Mesendoderm (in vitro differentiated cells): ENCODE results near the gene SPRED2.

ENCODE experiments used
- DNase-seq: peaks from one replicate; pipeline ENCODE4 v3.0.0; 2013
- H2AK5ac ChIP-seq: 2 replicates; pipeline ENCODE4 v1.6.1; 2013; ENCODE audit warnings: low read length, inconsistent platforms
- H2BK120ac ChIP-seq: 2 replicates; pipeline ENCODE4 v1.6.1; 2013; ENCODE audit warnings: low read depth, mild to moderate bottlenecking, low read length, moderate library complexity, mixed read lengths
- H2BK15ac ChIP-seq: replicated peaks from 2 replicates; pipeline ENCODE4 v1.6.1; 2013; ENCODE audit warnings: low read depth, mild to moderate bottlenecking, moderate library complexity
- H2BK5ac ChIP-seq: 2 replicates; pipeline ENCODE4 v1.6.1; 2013; ENCODE audit warnings: low read length, inconsistent platforms
- H3K18ac ChIP-seq: 2 replicates; pipeline ENCODE4 v1.6.1; 2013; ENCODE audit warnings: mild to moderate bottlenecking, low read length, mixed read lengths
- H3K23ac ChIP-seq: one replicate; pipeline ENCODE4 v1.6.1; 2013; ENCODE audit warnings: low read length
- H3K27ac ChIP-seq: 2 replicates; pipeline ENCODE4 v1.5.1; 2013; ENCODE audit warnings: low read depth, mild to moderate bottlenecking, inconsistent platforms, low read length, moderate library complexity
- H3K27me3 ChIP-seq: 2 replicates; pipeline ENCODE4 v1.6.1; 2013; ENCODE audit warnings: low read length, control low read depth, mild to moderate bottlenecking, inconsistent platforms; ENCODE audit not compliant: insufficient read depth, poor library complexity
- H3K36me3 ChIP-seq: 2 replicates; pipeline ENCODE4 v1.6.1; 2013; ENCODE audit warnings: low read length, inconsistent platforms; ENCODE audit not compliant: control insufficient read depth, insufficient read depth
- H3K4ac ChIP-seq: one replicate; pipeline ENCODE4 v1.6.1; 2013; ENCODE audit warnings: low read depth, mild to moderate bottlenecking, low read length, moderate library complexity
- H3K4me1 ChIP-seq: 2 replicates; pipeline ENCODE4 v1.6.1; 2013; ENCODE audit warnings: low read depth, low read length, inconsistent platforms; ENCODE audit not compliant: control insufficient read depth
- H3K4me2 ChIP-seq: 2 replicates; pipeline ENCODE4 v1.6.1; 2013; ENCODE audit warnings: low read length
- H3K4me3 ChIP-seq: 2 replicates; pipeline ENCODE4 v1.5.1; 2013; ENCODE audit warnings: mild to moderate bottlenecking, low read length
- H3K56ac ChIP-seq: one replicate; pipeline ENCODE4 v1.6.1; 2013; ENCODE audit warnings: low read length
- H3K79me1 ChIP-seq: 2 replicates; pipeline ENCODE4 v1.6.1; 2013; ENCODE audit warnings: low read length, inconsistent platforms
- H3K79me2 ChIP-seq: 2 replicates; pipeline ENCODE4 v1.6.1; 2013; ENCODE audit warnings: mild to moderate bottlenecking, low read length; ENCODE audit not compliant: control insufficient read depth, insufficient read depth
- H3K9ac ChIP-seq: 2 replicates; pipeline ENCODE4 v1.6.1; 2013; ENCODE audit warnings: low read length, inconsistent platforms
- H4K5ac ChIP-seq: one replicate; pipeline ENCODE4 v1.6.1; 2013; ENCODE audit warnings: low read length
- H4K8ac ChIP-seq: one replicate; pipeline ENCODE4 v1.6.1; 2013; ENCODE audit warnings: low read depth, mild to moderate bottlenecking, control low read depth, low read length, moderate library complexity
- WGBS: extraction: QIAGEN DNeasy Blood & Tissue Kit; methylation state at CpG from one replicate; pipeline ENCODE4 v1.1.7; 2013; ENCODE audit warnings: low lambda C conversion rate, missing lambda C conversion rate; ENCODE audit not compliant: insufficient coverage; ENCODE audit errors: extremely low coverage; 5-methylcytosine and 5-hydroxymethylcytosine counted together

The SPRED2 gene

DNA sequence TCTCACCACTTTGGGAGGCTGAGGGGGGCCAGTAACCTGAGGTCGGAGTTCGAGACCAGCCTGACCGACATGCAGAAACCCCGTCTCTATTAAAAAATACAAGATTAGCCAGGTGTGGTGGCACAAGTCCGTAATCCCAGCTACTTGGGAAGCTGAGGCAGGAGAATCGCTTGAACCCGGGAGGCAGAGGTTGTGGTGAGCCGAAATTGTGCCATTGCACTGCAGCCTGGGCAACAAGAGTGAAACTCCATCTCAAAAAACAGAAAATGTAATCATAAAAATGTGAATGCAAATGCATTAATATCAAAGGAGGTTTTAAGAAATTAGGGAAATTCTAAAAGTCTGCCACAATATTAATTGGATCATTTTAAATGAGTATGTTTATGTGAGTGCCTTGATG lies 159.1 kb downstream of the SPRED2 start:
- Histone ChIP-seq H4K5ac (no peak overlapping the region), H3K79me2 (no peaks in the 10 kb centered on the region), H2BK5ac (no peak overlapping the region), H4K8ac (no peak overlapping the region), H2BK120ac (no peak overlapping the region), H3K56ac (no peak overlapping the region), H3K4me1 (peaks cover under 1% of the 10 kb centered on the region), H3K4me2 (no peak overlapping the region), H3K18ac (no peak overlapping the region), H3K23ac (no peak overlapping the region), H3K27ac (no peak overlapping the region), H3K79me1 (no peaks in the 10 kb centered on the region), H3K4ac (no peak overlapping the region), H3K27me3 (peaks cover 9% of the 10 kb centered on the region), H3K36me3 (no peaks in the 10 kb centered on the region), H2BK15ac (no peak overlapping the region), H3K9ac (no peak overlapping the region), H2AK5ac (no peak overlapping the region), H3K4me3 (no peak overlapping the region)
- DNase-seq: no peak
- WGBS: no CpG with 5 or more reads among the region's 8 CpGs

DNA sequence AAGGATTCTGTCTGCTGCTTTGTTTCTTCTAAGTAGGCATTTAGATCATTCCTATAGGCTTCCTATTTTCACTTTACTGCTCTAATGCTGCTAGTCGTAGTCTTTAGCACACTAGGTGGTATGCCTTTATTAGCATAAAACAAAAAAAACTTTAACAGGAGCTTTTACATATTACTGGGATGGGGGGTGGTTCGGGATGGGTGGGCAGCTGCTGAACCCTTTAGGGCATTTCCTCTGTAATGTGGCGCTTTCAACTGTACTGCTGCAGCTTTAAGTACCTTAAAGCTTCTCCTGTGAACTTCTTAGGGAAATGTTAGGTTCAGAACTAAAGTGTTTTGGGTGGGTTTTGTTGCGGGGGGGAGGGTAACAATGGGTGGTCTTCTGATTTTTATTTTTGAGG lies 163.4 kb downstream of the SPRED2 start:
- peaks cover 3% of the 10 kb centered on the region for H3K4me1 ChIP-seq
- no peak overlapping the region for H3K9ac ChIP-seq
- no peak overlapping the region for H2BK5ac ChIP-seq
- no peaks in the 10 kb centered on the region for H3K79me2 ChIP-seq
- no peak overlapping the region for H3K4me3 ChIP-seq
- H3K79me1 ChIP-seq: peaks cover 2% of the 10 kb centered on the region
- H3K27ac ChIP-seq: no peak overlapping the region
- no peaks in the 10 kb centered on the region for H3K27me3 ChIP-seq
- no peak overlapping the region for H2BK120ac ChIP-seq
- no CpG with 5 or more reads among the region's 4 CpGs for WGBS
- H3K56ac ChIP-seq: no peak overlapping the region
- no peak overlapping the region for H2BK15ac ChIP-seq
- H3K4ac ChIP-seq: no peak overlapping the region
- no peak overlapping the region for H3K4me2 ChIP-seq
- no peaks in the 10 kb centered on the region for H3K36me3 ChIP-seq
- no peak overlapping the region for H3K18ac ChIP-seq
- no peak for DNase-seq
- no peak overlapping the region for H4K8ac ChIP-seq
- no peak overlapping the region for H3K23ac ChIP-seq
- no peak overlapping the region for H2AK5ac ChIP-seq
- no peak overlapping the region for H4K5ac ChIP-seq

DNA sequence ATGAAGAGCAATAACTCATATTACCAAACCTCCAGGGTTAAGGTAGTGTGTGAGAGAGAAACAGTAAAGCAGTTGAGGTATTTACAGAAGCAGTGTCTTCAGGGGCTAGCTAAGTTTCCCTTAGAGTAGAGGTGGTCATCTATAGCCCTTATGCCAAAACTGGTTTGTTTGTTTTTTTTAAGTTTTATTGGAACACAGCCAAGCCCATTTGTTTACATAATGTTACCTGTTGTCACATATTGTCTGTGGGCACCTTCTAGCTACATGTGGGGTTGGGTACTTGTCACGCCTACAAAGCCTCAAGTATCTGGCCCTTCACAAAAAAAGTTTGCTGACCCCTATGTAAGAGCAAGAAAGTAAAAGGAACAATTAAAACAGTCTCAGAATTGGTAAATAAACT lies 165.4 kb downstream of the SPRED2 start:
- H2AK5ac ChIP-seq: no peak overlapping the region
- no peak for DNase-seq

DNA sequence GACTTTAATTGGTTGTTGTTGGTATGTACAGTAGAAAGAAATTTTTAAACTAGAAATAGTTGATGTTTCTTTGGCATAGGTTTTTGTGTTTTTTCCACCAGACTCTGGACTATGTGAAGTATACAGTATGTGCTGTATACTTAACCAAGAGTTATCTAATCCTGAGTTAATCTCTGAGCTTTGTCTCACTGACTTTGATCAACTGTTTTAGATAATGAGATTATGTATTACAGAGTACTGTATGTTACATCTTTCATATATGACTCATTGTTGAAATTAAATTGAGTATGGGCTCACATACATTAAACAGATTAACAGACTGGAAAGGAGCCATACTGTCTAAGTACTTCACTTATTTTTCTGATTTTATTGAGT lies 166.7 kb downstream of the SPRED2 start:
- Histone ChIP-seq H3K36me3 (no peaks in the 10 kb centered on the region), H2BK15ac (no peak overlapping the region)

More for the DNA sequence above, 165.4 kb downstream of the SPRED2 start:
- H3K79me2 ChIP-seq: no peaks in the 10 kb centered on the region
- no peaks in the 10 kb centered on the region for H3K27me3 ChIP-seq
- no peak overlapping the region for H3K4me3 ChIP-seq
- no peak overlapping the region for H3K9ac ChIP-seq
- no peak overlapping the region for H4K5ac ChIP-seq
- no peaks in the 10 kb centered on the region for H3K36me3 ChIP-seq
- no peak overlapping the region for H2BK15ac ChIP-seq
- no peak overlapping the region for H3K27ac ChIP-seq
- H3K56ac ChIP-seq: no peak overlapping the region
- no peak overlapping the region for H3K4me2 ChIP-seq
- no peak overlapping the region for H3K4ac ChIP-seq
- no peak overlapping the region for H2BK120ac ChIP-seq
- no peak overlapping the region for H4K8ac ChIP-seq
- H2BK5ac ChIP-seq: no peak overlapping the region
- H3K79me1 ChIP-seq: peaks cover 2% of the 10 kb centered on the region
- peaks cover 3% of the 10 kb centered on the region for H3K4me1 ChIP-seq
- H3K23ac ChIP-seq: no peak overlapping the region
- H3K18ac ChIP-seq: no peak overlapping the region
- WGBS: no CpG with 5 or more reads among the region's 1 CpG

DNA sequence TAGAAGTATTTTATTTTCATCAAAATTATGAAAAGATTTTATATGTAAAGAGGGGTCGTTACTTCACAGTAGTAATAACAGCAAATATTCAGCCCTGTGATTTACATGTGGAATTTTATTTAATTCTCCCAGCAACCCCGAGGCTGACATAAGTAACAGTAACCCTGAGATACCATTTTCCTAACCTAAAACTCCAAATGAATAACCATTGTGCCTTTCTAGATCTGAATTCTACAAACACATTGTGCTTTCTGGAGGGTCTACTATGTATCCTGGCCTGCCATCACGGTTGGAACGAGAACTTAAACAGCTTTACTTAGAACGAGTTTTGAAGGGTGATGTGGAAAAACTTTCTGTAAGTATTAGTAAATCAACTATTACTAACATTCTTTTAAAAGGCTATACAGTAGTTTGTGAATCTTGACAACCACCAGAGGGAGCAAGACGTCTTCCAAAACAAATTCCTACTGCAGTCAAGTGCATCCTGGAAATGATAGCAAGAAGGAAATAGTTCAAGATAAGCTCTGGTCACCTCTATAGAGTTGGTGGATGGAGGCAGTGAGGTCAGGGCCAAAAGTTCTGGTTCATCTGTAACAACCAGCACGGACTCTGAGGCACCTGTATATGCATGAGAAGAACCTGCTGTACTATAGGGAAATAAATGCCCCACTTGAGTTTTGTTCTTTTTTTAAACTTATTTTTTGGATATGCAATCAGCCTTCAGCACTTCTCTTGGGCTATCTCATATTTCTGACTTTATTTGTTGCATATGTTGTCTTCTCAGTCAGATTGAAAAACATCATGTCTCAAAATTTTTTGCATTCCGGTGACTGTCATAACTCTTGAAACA lies 167.4 kb downstream of the SPRED2 start:
- H3K18ac ChIP-seq: no peak overlapping the region
- H3K4ac ChIP-seq: no peak overlapping the region
- H3K9ac ChIP-seq: no peak overlapping the region
- no peak overlapping the region for H3K23ac ChIP-seq
- H4K8ac ChIP-seq: no peak overlapping the region
- no peak overlapping the region for H4K5ac ChIP-seq
- H3K79me2 ChIP-seq: no peaks in the 10 kb centered on the region
- no peak overlapping the region for H2BK120ac ChIP-seq
- no CpG with 5 or more reads among the region's 8 CpGs for WGBS
- H3K79me1 ChIP-seq: peaks cover 2% of the 10 kb centered on the region
- no peak overlapping the region for H3K4me3 ChIP-seq
- no peak overlapping the region for H2BK15ac ChIP-seq
- peaks cover 3% of the 10 kb centered on the region for H3K4me1 ChIP-seq
- no peak overlapping the region for H3K56ac ChIP-seq
- H3K4me2 ChIP-seq: no peak overlapping the region
- H2BK5ac ChIP-seq: no peak overlapping the region
- DNase-seq: peak; percentile 90
- H2AK5ac ChIP-seq: no peak overlapping the region
- H3K27me3 ChIP-seq: no peaks in the 10 kb centered on the region
- H3K36me3 ChIP-seq: no peaks in the 10 kb centered on the region
- no peak overlapping the region for H3K27ac ChIP-seq

More for the DNA sequence above, 166.7 kb downstream of the SPRED2 start:
- H3K79me2 ChIP-seq: no peaks in the 10 kb centered on the region
- H3K4me2 ChIP-seq: no peak overlapping the region
- H3K27me3 ChIP-seq: no peaks in the 10 kb centered on the region
- H3K18ac ChIP-seq: no peak overlapping the region
- no peak overlapping the region for H3K4ac ChIP-seq
- H2BK5ac ChIP-seq: no peak overlapping the region
- H3K9ac ChIP-seq: no peak overlapping the region
- H3K23ac ChIP-seq: no peak overlapping the region
- no peak for DNase-seq
- H4K5ac ChIP-seq: no peak overlapping the region
- H2BK120ac ChIP-seq: no peak overlapping the region
- H3K4me3 ChIP-seq: no peak overlapping the region
- peaks cover 2% of the 10 kb centered on the region for H3K79me1 ChIP-seq
- peaks cover 3% of the 10 kb centered on the region for H3K4me1 ChIP-seq
- no peak overlapping the region for H3K27ac ChIP-seq
- no peak overlapping the region for H2AK5ac ChIP-seq
- no peak overlapping the region for H4K8ac ChIP-seq
- no peak overlapping the region for H3K56ac ChIP-seq

DNA sequence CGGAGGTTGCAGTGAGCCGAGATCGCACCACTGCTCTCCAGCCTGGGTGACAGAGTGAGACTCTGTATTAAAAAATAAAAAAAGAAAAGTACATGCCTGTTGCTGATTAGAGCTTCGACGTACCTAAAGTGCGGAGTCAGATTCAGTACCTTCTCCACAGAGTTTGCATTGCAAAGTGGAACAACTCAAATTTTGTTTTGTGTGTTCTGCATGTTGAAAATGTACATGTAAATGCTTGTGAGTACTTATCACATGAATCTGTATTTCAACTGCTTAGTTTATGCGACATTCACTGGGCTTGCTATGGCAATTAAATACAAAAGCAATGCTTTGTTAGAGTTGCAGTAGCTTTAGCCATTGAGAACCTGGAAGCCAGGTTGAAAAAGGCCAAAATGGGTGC lies 168.4 kb downstream of the SPRED2 start:
- no peak overlapping the region for H4K5ac ChIP-seq
- H2BK120ac ChIP-seq: no peak overlapping the region
- no peak for DNase-seq
- no peak overlapping the region for H3K9ac ChIP-seq
- H3K4me3 ChIP-seq: no peak overlapping the region
- H3K18ac ChIP-seq: no peak overlapping the region
- H2BK5ac ChIP-seq: no peak overlapping the region
- no peak overlapping the region for H3K27ac ChIP-seq
- no peaks in the 10 kb centered on the region for H3K79me2 ChIP-seq
- no peaks in the 10 kb centered on the region for H3K36me3 ChIP-seq
- no CpG with 5 or more reads among the region's 7 CpGs for WGBS
- H3K4me1 ChIP-seq: peaks cover 3% of the 10 kb centered on the region
- no peak overlapping the region for H4K8ac ChIP-seq
- H3K4ac ChIP-seq: no peak overlapping the region
- H3K4me2 ChIP-seq: no peak overlapping the region
- H2AK5ac ChIP-seq: no peak overlapping the region
- no peak overlapping the region for H3K56ac ChIP-seq
- peaks cover 3% of the 10 kb centered on the region for H3K79me1 ChIP-seq
- no peak overlapping the region for H2BK15ac ChIP-seq
- no peak overlapping the region for H3K23ac ChIP-seq
- H3K27me3 ChIP-seq: no peaks in the 10 kb centered on the region
